Lower leg skin (tissue), 3 donors: ENCODE data around the gene CARD11.

Experiments
- POLR2A ChIP-seq, 2 donors: fragments of 450-650 bp; IDR thresholded peaks; one replicate each; pipeline ENCODE4 v1.6.1; 2016 to 2017; ENCODE audit warnings: antibody characterized with exemption in 2 of 2, mild to moderate bottlenecking in 1 of 2, moderate library complexity in 1 of 2
- TF ChIP-seq, protein P1 (sequence below), 3 donors: fragments of 450-650 bp; IDR thresholded peaks; one replicate each; pipeline ENCODE4 v1.5.1; 2016; ENCODE audit warnings: antibody characterized with exemption in 3 of 3, mild to moderate bottlenecking in 3 of 3, moderate library complexity in 2 of 3

GRCh38 chr7:2984091-2984490, 59.6 kb downstream of the CARD11 start:
- TF ChIP-seq, protein P1, sequence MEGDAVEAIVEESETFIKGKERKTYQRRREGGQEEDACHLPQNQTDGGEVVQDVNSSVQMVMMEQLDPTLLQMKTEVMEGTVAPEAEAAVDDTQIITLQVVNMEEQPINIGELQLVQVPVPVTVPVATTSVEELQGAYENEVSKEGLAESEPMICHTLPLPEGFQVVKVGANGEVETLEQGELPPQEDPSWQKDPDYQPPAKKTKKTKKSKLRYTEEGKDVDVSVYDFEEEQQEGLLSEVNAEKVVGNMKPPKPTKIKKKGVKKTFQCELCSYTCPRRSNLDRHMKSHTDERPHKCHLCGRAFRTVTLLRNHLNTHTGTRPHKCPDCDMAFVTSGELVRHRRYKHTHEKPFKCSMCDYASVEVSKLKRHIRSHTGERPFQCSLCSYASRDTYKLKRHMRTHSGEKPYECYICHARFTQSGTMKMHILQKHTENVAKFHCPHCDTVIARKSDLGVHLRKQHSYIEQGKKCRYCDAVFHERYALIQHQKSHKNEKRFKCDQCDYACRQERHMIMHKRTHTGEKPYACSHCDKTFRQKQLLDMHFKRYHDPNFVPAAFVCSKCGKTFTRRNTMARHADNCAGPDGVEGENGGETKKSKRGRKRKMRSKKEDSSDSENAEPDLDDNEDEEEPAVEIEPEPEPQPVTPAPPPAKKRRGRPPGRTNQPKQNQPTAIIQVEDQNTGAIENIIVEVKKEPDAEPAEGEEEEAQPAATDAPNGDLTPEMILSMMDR (IDR thresholded peaks at IDR 0.05) = no peak
- TF ChIP-seq POLR2A (IDR thresholded peaks at IDR 0.05) = no peak
